K562 (cell line): ENCODE data around the gene MAD1L1. TPM values are rescaled to one million over a fixed set of nuclear protein-coding genes. Genes with fewer than 3 reads are reported as not detected.

ENCODE experiments used
- ATAC-seq: fragments of 200-7000 bp; cut with Tn5 transposase; 3 replicates; pipeline ENCODE4 v1.9.1; 2020; ENCODE audit warnings: moderate library complexity
- BruUV-seq: library from RNA; stranded (reverse); fragments of 400-500 nt; replicated peaks from 2 replicates; lab custom pipeline; 2021; lab: Mats Ljungman, UMichigan
- CTCF ChIA-PET: fragments of 300-600 bp; formaldehyde crosslinking; extraction: SDS; loops from one replicate; lab custom pipeline; 2021; ENCODE audit warnings: low intra/inter-chr PET ratio; lab: Yijun Ruan, JAX
- POLR2A ChIA-PET: fragments of 300-600, 350-650 bp; sonication (Branson Sonifier 250); formaldehyde crosslinking; extraction: SDS; loops from one replicate; lab custom pipeline; 2021; ENCODE audit warnings: antibody characterized with exemption, inconsistent platforms; lab: Yijun Ruan, JAX
- DNase-seq, 4 experiments: peaks; one replicate each; pipeline versions ENCODE4 v3.0.0 to v3.0.0-alpha.2; 2011 to 2018; ENCODE audit warnings: low spot score in 3 of 4, mixed read lengths in 3 of 4; ENCODE audit errors: extremely low read depth in 1 of 4
- FAIRE-seq: peaks from 2 replicates; lab custom pipeline; 2011; peaks lifted over from hg19 to GRCh38; lab: Jason Lieb, UNC
- H2AFZ ChIP-seq: 2 replicates; pipeline ENCODE4 v1.6.0; 2011; ENCODE audit warnings: low read depth, low read length, control low read depth, inconsistent platforms
- H3K27ac ChIP-seq: fragments of 200-600 bp; 3 replicates; pipeline ENCODE4 v1.8.0; 2011; ENCODE audit warnings: low read depth, mild to moderate bottlenecking, control low read depth, inconsistent platforms, low read length, moderate library complexity, mixed read lengths; ENCODE audit errors: extremely low read depth
- H3K27me3 ChIP-seq, 2 experiments: fragments of 300-600 bp in 1 of 2; 2 replicates in 1 of 2; 3 replicates in 1 of 2; pipeline versions ENCODE4 v1.6.0 to v1.8.0; 2011; ENCODE audit warnings: inconsistent platforms in 2 of 2, low read length in 2 of 2, mild to moderate bottlenecking in 1 of 2, mixed read lengths in 1 of 2, moderate library complexity in 1 of 2; ENCODE audit not compliant: control insufficient read depth in 2 of 2, insufficient read depth in 2 of 2
- H3K36me3 ChIP-seq: fragments of 300-600 bp; 3 replicates; pipeline ENCODE4 v1.8.0; 2011; ENCODE audit warnings: mild to moderate bottlenecking, low read length, inconsistent platforms; ENCODE audit not compliant: control insufficient read depth, insufficient read depth
- H3K4me1 ChIP-seq, 2 experiments: fragments of 200-600 bp in 1 of 2; replicated peaks in 1 of 2; 2 replicates in 1 of 2; 3 replicates in 1 of 2; pipeline versions ENCODE4 v1.5.1 to v1.8.0; 2011; ENCODE audit warnings: inconsistent platforms in 2 of 2, low read length in 2 of 2, mild to moderate bottlenecking in 1 of 2, mixed read lengths in 1 of 2, moderate library complexity in 1 of 2; ENCODE audit not compliant: control insufficient read depth in 2 of 2, insufficient read depth in 2 of 2
- H3K4me2 ChIP-seq: 2 replicates; pipeline ENCODE4 v1.6.1; 2011; ENCODE audit warnings: low read length, control low read depth, inconsistent platforms, mixed read lengths; ENCODE audit not compliant: insufficient read depth
- H3K4me3 ChIP-seq: fragments of 200-600 bp; sonication (generic), shearing (Covaris generic); 2 replicates; pipeline ENCODE4 v1.5.1; 2016; ENCODE audit warnings: control low read depth, inconsistent platforms
- H3K79me2 ChIP-seq: fragments of 200-600 bp; 3 replicates; pipeline ENCODE4 v1.8.0; 2011; ENCODE audit warnings: low read length, inconsistent platforms; ENCODE audit not compliant: control insufficient read depth, insufficient read depth
- H3K9ac ChIP-seq, 2 experiments: 2 replicates each; pipeline versions ENCODE4 v1.6.0 to v1.6.1; 2011; ENCODE audit warnings: low read depth in 2 of 2, low read length in 2 of 2, control low read depth in 1 of 2, inconsistent platforms in 1 of 2, mild to moderate bottlenecking in 1 of 2, mixed read lengths in 1 of 2; ENCODE audit not compliant: insufficient read depth in 1 of 2
- H3K9me1 ChIP-seq: one replicate; pipeline ENCODE4 v1.6.0; 2011; ENCODE audit warnings: inconsistent platforms, mild to moderate bottlenecking, low read length, moderate library complexity; ENCODE audit not compliant: control insufficient read depth, insufficient read depth
- H3K9me3 ChIP-seq: replicated peaks from 2 replicates; pipeline ENCODE4 v1.5.1; 2011; ENCODE audit warnings: low read depth, low read length, inconsistent platforms; ENCODE audit not compliant: control insufficient read depth, insufficient read depth
- H4K20me1 ChIP-seq: replicated peaks from 2 replicates; pipeline ENCODE4 v1.6.1; 2011; ENCODE audit warnings: low read length, inconsistent platforms, mixed read lengths; ENCODE audit not compliant: control insufficient read depth, insufficient read depth
- BHLHE40 ChIP-seq: IDR thresholded peaks from 2 replicates; pipeline ENCODE4 v1.6.1; 2011; ENCODE audit warnings: low read length, improper control_type of control experiment
- ERF ChIP-seq: fragments of 450-650 bp; formaldehyde crosslinking; IDR thresholded peaks from 2 replicates; pipeline ENCODE4 v1.4.0; 2020; ENCODE audit warnings: mild to moderate bottlenecking, mixed read lengths
- FOXA1 ChIP-seq: fragments of 450-650 bp; IDR thresholded peaks from 2 replicates; pipeline ENCODE4 v1.6.1; 2016; ENCODE audit warnings: mild to moderate bottlenecking, borderline replicate concordance
- JUND ChIP-seq, 2 experiments: IDR thresholded peaks; 2 replicates in 1 of 2; 3 replicates in 1 of 2; pipeline ENCODE4 v1.6.1; 2011; ENCODE audit warnings: borderline replicate concordance in 2 of 2, low read depth in 2 of 2, low read length in 2 of 2, improper control_type of control experiment in 1 of 2, missing biosample characterization in 1 of 2, missing genetic modification characterization in 1 of 2, missing genetic modification reagents in 1 of 2
- MYC ChIP-seq, 2 experiments: fragments of 250-450 bp in 1 of 2; sonication (Bioruptor Pico) in 1 of 2; IDR thresholded peaks; 2 replicates each; pipeline versions ENCODE4 v1.5.1 to v1.6.1; 2012 to 2021; ENCODE audit warnings: low read depth in 2 of 2, borderline replicate concordance in 1 of 2, improper control_type of control experiment in 1 of 2, low read length in 1 of 2, mild to moderate bottlenecking in 1 of 2, moderate library complexity in 1 of 2
- NEUROD1 ChIP-seq: fragments of 150-350 bp; IDR thresholded peaks from 2 replicates; pipeline ENCODE4 v1.6.1; 2014; ENCODE audit warnings: borderline replicate concordance, low read length, low read depth; ENCODE audit not compliant: partially characterized antibody
- NFIC ChIP-seq: fragments of 450-650 bp; IDR thresholded peaks from 2 replicates; pipeline ENCODE4 v1.6.1; 2017; ENCODE audit warnings: mild to moderate bottlenecking, inconsistent platforms
- PPARD ChIP-seq: fragments of 250-450 bp; sonication (Bioruptor Pico); IDR thresholded peaks from 2 replicates; pipeline ENCODE4 v1.8.0; 2022; ENCODE audit warnings: inconsistent platforms, mild to moderate bottlenecking, moderate library complexity
- RAD51 ChIP-seq: fragments of 450-650 bp; IDR thresholded peaks from 2 replicates; pipeline ENCODE4 v1.7.1; 2016; ENCODE audit warnings: low read depth, mild to moderate bottlenecking, borderline replicate concordance
- TAF9B ChIP-seq: fragments of 450-650 bp; IDR thresholded peaks from 2 replicates; pipeline ENCODE4 v1.6.1; 2018; ENCODE audit warnings: mild to moderate bottlenecking; ENCODE audit not compliant: partially characterized antibody
- XRCC4 ChIP-seq: IDR thresholded peaks from one replicate; pipeline ENCODE4 v1.6.1; 2011; ENCODE audit not compliant: insufficient read depth, insufficient read length; ENCODE audit errors: extremely low read depth
- ZBTB43 ChIP-seq: sonication (generic); formaldehyde crosslinking; IDR thresholded peaks from 2 replicates; pipeline ENCODE4 v1.8.0; 2023; ENCODE audit warnings: mild to moderate bottlenecking, missing genetic modification reagents
- ZNF408 ChIP-seq: fragments of 250-450 bp; sonication (Bioruptor Pico); IDR thresholded peaks from 2 replicates; pipeline ENCODE4 v1.4.0; 2020; ENCODE audit warnings: low read depth, mild to moderate bottlenecking, moderate library complexity
- ZNF444 ChIP-seq: fragments of 250-450 bp; sonication (Bioruptor Pico); IDR thresholded peaks from 2 replicates; pipeline ENCODE4 v1.4.0; 2020; ENCODE audit warnings: mild to moderate bottlenecking, moderate library complexity
- ZNF583 ChIP-seq: fragments of 250-450 bp; sonication (Bioruptor Pico); IDR thresholded peaks from 2 replicates; pipeline ENCODE4 v1.4.0; 2020
- ZNF79 ChIP-seq: fragments of 250-450 bp; sonication (Bioruptor Pico); IDR thresholded peaks from 2 replicates; pipeline ENCODE4 v1.4.0; 2020; ENCODE audit warnings: low read depth, mild to moderate bottlenecking, moderate library complexity
- ZSCAN32 ChIP-seq: fragments of 450-650 bp; formaldehyde crosslinking; IDR thresholded peaks from 2 replicates; pipeline ENCODE4 v1.4.0; 2020; ENCODE audit warnings: mild to moderate bottlenecking, moderate library complexity
- WGBS: fragments of 100-300 bp; shearing (Covaris generic); methylation state at CpG from one replicate; pipeline ENCODE4 v1.1.6; 2016; ENCODE audit warnings: low coverage, mixed read lengths; ENCODE audit not compliant: insufficient coverage; ENCODE audit errors: missing lambda C conversion rate; 5-methylcytosine and 5-hydroxymethylcytosine counted together
- in situ Hi-C: fragments of 300-500 bp; cut with MboI; formaldehyde crosslinking; loops from 4 replicates; pipeline ENCODE4 v1.15.0; 2018; ENCODE audit warnings: inconsistent platforms, mixed read lengths
- intact Hi-C: fragments of 100-400 bp; cut with micrococcal nuclease; formaldehyde crosslinking; loops from 2 replicates; pipeline ENCODE4 v1.14.2; 2022
- polyA plus RNA-seq, 8 experiments: library from polyadenylated mRNA; depleted of rRNA in 4 of 8; stranded (reverse) in 5 of 8; unstranded in 3 of 8; fragments of >200 nt; fragmentation: Nextera tagmentation in 2 of 8; fragmentation: Illumina TruSeq in 1 of 8; extraction: Ambion mirVana in 2 of 8; extraction: Trizol in 1 of 8; gene quantifications; 2 replicates each; pipeline versions ENCODE4 v1.2.1 to v1.2.3, GENCODE V29; 2011 to 2014; ENCODE audit warnings: inconsistent platforms in 1 of 8, missing spikeins in 1 of 8
- total RNA-seq, 7 experiments: library from RNA; depleted of rRNA in 6 of 7; stranded (reverse); fragments of >200 nt in 6 of 7; fragmentation: Illumina TruSeq in 2 of 7; extraction: Trizol in 2 of 7; gene quantifications; 2 replicates each; pipeline versions ENCODE4 v1.2.1 to v1.2.3, GENCODE V29; 2011 to 2021; ENCODE audit warnings: low replicate concordance in 1 of 7
- TF ChIP-seq, protein P1 (sequence below): sonication (generic); formaldehyde crosslinking; IDR thresholded peaks from 2 replicates; pipeline ENCODE4 v1.8.0; 2022; ENCODE audit warnings: mild to moderate bottlenecking, missing genetic modification reagents

Gene MAD1L1
- total and polyA plus RNA-seq, 9 of the 15 experiments (the other 6 are each of a cell fraction or from before 2014, with no cell fraction given) = 1.7 to 89.7 (median 18.0) TPM

- TF ChIP-seq FOXA1 (no peak), BHLHE40 (no peak), MYC (IDR thresholded peaks at IDR 0.05; ENCODE audit: low read depth, low read length) (no peak), MYC (CRISPR knock-in tag; IDR thresholded peaks at IDR 0.05; ENCODE audit: borderline replicate concordance, low read depth) (peak; percentile 52; the same call in 1 of the 2 replicates), ERF (no peak), XRCC4 (no peak)
- TF ChIP-seq, protein P1, sequence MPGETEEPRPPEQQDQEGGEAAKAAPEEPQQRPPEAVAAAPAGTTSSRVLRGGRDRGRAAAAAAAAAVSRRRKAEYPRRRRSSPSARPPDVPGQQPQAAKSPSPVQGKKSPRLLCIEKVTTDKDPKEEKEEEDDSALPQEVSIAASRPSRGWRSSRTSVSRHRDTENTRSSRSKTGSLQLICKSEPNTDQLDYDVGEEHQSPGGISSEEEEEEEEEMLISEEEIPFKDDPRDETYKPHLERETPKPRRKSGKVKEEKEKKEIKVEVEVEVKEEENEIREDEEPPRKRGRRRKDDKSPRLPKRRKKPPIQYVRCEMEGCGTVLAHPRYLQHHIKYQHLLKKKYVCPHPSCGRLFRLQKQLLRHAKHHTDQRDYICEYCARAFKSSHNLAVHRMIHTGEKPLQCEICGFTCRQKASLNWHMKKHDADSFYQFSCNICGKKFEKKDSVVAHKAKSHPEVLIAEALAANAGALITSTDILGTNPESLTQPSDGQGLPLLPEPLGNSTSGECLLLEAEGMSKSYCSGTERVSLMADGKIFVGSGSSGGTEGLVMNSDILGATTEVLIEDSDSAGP (CRISPR knock-in tag) = no peak
These were observed 210.7 kb downstream of the MAD1L1 start (continued) for GRCh38 chr7:2022021-2022409.

DNA sequence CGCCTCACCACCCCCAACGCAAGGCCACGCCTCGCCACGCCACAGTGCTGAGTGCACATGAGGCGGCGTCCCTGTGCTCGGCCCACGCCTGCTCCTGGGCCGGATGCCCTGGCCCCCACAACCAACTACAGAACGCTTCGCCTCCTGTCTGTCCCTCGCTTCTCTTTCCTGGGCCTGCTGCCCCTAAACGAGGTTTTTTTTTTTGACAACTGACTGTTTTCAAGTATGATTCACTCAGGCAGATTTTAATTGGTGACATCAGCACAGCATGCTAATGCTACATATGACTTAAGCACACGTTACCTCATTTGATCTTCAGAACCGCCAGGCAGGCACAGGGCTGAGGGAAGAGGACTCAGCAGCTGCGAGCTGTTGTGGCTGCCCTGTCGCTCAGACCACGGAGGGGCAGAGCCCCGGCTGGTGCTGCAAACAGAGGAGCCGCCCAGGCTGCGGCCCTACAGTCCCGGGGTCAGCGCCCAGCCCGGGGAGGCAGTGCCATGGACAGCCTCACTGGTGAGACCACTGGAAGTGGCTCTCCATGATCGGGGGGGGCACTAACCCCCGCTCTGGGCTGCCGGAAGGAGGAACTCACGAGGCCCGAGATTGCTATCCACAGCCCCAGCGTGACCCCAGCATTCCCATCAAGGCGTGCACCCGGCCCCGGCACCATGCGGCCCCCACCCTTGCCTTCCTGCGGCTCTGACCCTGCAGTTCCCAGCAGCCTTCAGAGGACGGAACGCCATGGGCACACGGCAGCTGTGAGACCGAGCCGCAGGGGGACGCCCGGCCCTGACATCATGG is 212.8 kb downstream of the MAD1L1 start:
- no peaks in the 10 kb centered on the region for H3K9me1 ChIP-seq
- BruUV-seq = TSS peak; percentile 88
- TF ChIP-seq ZNF583 (CRISPR knock-in tag) = peak; percentile 84
- no peak for TF ChIP-seq PPARD (CRISPR knock-in tag)
- TF ChIP-seq NFIC = no peak
- no peak for TF ChIP-seq ZSCAN32
- TF ChIP-seq JUND (IDR thresholded peaks at IDR 0.05; ENCODE audit: borderline replicate concordance, low read depth, low read length) = peak; percentile 84
- peak; percentile 79; the same call in 1 of the 3 replicates for TF ChIP-seq JUND (tag; IDR thresholded peaks at IDR 0.05; ENCODE audit: borderline replicate concordance, low read depth, low read length)
- no peak for TF ChIP-seq NEUROD1
- TF ChIP-seq RAD51 = no peak
- TF ChIP-seq ZNF408 = no peak
- no peak for TF ChIP-seq ZNF444 (CRISPR knock-in tag)
- no peak for TF ChIP-seq ZBTB43 (CRISPR knock-in tag)
- TF ChIP-seq TAF9B = peak; percentile 68
- peak; percentile 17; the same call in 1 of the 2 replicates for TF ChIP-seq ZNF79 (CRISPR knock-in tag)

More for the DNA sequence above, 212.8 kb downstream of the MAD1L1 start:
- peak overlapping the region; percentile 77 for H2AFZ ChIP-seq
- peak overlapping the region; percentile 81 to 88 for H3K9ac ChIP-seq
- FAIRE-seq (peak; percentile 86), DNase-seq (peak; percentile 71 to 92 (median 80)), ATAC-seq (peak; percentile 86)
- H3K36me3 ChIP-seq = no peaks in the 10 kb centered on the region; the same call in 2 of the 3 replicates
- no peaks in the 10 kb centered on the region for H3K27me3 ChIP-seq
- H3K27ac ChIP-seq = peak overlapping the region; percentile 97
- intact Hi-C loops = loop anchor here (2.0 to 5.0 kb wide), 3 partner anchors 19 to 382 kb away; partner anchors contain the start of gene CHST12
- peaks cover 51 to 61% of the 10 kb centered on the region in 2 experiments for H3K4me1 ChIP-seq
- ChIA-PET CTCF (no interaction called here), POLR2A (interaction anchor here (0.9 kb wide), 1 partner anchor 13 kb away, joined by 3 read pairs; no protein-coding TSS in a partner anchor)
- peak overlapping the region; percentile 75 for H3K4me2 ChIP-seq
- in situ Hi-C loops = no loop called here
- 12% methylated on average over 38 of the region's 43 CpGs for WGBS
- H3K4me3 ChIP-seq = no peak overlapping the region
- no peaks in the 10 kb centered on the region for H4K20me1 ChIP-seq
- H3K79me2 ChIP-seq = peaks cover 26% of the 10 kb centered on the region
- H3K9me3 ChIP-seq = peaks cover 9% of the 10 kb centered on the region
